Limb (tissue), 2 donors: Measurements from ENCODE around the gene NBDY.
A peak's percentile ranks its signal among the peaks of the same experiment; 100 is the strongest.
"Not testable (repeated sequence)": the region's sequence is repeated elsewhere in the genome, so short reads cannot be mapped to it uniquely, and the experiment has no call there.

Source experiments
- DNase-seq, 2 donors: peaks; one replicate each; pipeline ENCODE4 v3.0.0-alpha.2; 2016; ENCODE audit errors: extremely low spot score in 2 of 2

NBDY gene

GRCh38 chrX:56729152-56729850 is at the start of gene NBDY:
TSS of gene NBDY (plus strand) at chrX:56729243. CDS start at chrX:56729354, 111 bp downstream.
- DNase-seq = peak; percentile 49 to 66

GRCh38 chrX:56704530-56704929 is 24.5 kb upstream of the NBDY start:
- not testable (repeated sequence) for DNase-seq

- peak in 1 of 2 donors; percentile 62 for DNase-seq
These were observed 2.4 kb upstream of the NBDY start for GRCh38 chrX:56726605-56727004.

DNA sequence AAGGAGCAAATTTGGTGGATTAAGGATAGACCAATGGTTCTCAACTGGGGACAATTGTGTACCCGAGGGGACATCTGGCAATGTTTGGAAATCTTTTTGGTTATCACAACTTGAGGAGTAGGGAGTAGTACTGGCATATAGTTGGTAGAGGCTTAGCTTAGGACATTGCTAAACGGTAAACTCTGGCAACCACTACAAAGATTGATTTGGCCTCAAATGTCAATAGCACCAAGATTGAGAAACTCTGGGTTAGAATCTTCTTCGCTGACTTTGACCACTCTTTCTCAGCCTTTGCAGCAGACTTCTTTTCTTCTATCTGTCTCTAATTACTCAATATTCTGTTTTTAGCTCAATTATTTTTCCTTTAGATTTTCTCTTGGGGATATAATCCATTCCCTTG is 1.5 kb upstream of the NBDY start:
- no peak for DNase-seq

- DNase-seq = peak in 1 of 2 donors; percentile 5
These were observed 722 bp upstream of the NBDY start for GRCh38 chrX:56728321-56728720.

DNA sequence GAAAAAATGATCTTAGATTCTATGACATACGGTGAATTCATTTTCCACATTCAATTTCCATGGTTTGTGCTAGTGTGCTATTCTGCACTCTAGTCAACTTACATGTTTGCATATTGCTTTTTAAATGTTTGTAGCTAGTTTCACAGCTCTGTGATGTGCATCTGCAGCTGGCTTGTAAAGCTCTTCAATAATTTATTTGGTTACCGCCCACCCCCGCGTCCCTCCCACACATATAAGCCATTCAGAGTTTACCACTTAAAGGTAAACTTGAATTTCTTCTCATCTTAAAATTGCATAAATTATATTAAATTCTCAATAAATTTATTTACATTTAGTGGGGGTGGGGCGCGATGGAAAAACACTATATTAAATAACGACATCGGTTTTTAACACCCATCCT is 291 bp upstream of the NBDY start:
- DNase-seq = peak; percentile 20 to 33

- DNase-seq = peak; percentile 19 to 42
These were observed 4.5 kb downstream of the NBDY start for GRCh38 chrX:56733459-56734046.

DNA sequence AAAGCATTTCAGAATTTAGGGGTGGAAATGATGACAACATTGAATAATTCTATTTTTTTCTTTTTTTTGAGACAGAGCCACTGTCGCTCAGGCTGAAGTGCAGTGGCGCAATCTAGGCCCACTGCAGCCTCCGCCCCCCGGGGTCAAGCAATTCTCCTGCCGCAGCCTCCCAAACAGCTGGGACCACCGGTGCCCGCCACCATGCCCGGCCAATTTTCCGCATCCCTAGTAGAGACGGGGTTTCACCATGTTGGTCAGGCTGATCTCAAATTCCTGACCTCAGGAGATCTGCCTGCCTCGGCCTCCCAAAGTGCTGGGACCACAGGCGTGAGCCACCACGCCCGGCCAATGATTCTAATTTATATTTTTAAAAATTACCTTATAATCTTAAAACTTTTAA is 7.2 kb downstream of the NBDY start:
- no peak for DNase-seq

DNA sequence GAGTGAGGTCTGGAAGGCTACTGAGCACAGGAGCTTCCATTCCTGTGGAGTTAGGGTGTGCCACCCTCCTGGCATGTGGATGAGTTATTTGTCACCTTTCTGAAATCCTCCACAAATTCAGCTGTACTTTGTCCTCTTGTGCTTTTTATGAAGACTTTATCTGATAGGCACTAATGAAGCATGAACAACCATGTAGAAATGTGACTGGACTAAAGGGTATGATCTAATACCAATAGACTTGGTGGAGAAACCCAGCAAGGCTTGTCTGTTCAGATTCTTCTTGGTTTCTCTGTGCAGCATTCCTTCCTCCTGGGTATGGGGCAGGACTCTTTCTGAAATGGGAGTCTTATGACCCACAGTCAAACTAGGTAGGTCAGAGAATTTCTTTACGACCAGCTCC is 9.6 kb downstream of the NBDY start:
- DNase-seq = no peak

- DNase-seq = no peak
These were observed 16.0 kb downstream of the NBDY start for GRCh38 chrX:56744996-56745395.

GRCh38 chrX:56746996-56747395 is 18.0 kb downstream of the NBDY start:
- DNase-seq = no peak

DNA sequence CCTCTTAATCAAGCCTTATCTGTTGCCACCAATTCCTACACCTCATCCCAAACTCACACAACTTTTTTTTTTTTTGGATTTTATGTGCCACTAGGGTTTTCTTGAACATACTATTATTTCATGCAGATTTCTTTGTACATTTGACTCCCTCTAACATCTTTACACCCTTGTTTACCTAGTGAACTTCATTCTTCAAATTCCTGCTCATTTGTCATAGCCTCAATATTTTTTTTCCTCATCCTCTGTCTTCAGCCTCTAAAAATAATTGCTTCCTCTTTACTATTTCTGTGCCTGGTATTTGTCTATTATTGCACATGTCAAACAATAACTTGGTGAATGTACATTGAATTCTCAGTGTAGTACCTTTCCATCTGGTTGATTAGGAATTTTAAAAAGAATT is 22.0 kb downstream of the NBDY start:
- DNase-seq = no peak

- no peak for DNase-seq
These were observed 28.3 kb downstream of the NBDY start for GRCh38 chrX:56757327-56757726.

DNA sequence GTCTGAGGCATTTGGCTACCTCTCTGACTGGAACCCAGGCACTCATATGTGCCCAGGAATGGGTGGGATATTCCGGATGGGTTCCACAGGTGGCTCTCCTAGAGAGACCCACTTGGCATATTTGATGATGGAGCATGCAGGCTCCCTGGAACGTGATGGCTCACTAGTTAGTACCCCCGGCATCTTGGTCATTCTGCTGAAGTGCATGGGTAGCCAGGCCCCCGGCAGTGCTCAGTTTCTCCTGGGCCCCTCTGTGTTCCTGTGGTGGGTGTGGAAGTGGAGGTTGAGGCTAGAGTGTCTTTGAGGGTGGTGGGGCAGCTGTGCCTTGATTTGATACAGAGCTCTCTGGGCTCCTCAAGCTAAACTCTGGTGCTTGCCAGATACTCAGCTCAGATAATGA is 29.4 kb downstream of the NBDY start:
- no peak for DNase-seq

- DNase-seq = no peak
These were observed 30.8 kb downstream of the NBDY start for GRCh38 chrX:56759736-56760409.

GRCh38 chrX:56760410-56761124 is 31.5 kb downstream of the NBDY start:
- DNase-seq = not testable (repeated sequence)

DNA sequence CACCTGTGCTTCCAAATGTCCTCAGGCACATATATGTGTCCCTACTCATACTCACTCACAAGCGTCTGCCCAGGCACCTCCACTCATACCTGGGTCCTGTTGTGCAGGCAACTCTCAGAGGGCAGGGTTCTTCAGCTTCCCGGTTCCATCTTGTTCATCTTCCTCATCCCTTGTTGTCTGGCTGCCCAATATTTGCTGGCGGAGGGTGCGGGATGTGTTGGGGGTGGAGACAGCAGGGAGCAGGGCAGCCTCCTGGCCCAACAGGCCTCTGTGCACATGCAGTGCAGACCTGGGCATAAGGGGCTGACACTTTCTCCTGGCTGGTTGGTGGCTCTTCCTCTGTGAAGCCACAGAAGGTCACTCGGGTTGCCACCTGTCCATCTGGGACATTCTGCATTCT is 32.1 kb downstream of the NBDY start:
- DNase-seq = no peak

DNA sequence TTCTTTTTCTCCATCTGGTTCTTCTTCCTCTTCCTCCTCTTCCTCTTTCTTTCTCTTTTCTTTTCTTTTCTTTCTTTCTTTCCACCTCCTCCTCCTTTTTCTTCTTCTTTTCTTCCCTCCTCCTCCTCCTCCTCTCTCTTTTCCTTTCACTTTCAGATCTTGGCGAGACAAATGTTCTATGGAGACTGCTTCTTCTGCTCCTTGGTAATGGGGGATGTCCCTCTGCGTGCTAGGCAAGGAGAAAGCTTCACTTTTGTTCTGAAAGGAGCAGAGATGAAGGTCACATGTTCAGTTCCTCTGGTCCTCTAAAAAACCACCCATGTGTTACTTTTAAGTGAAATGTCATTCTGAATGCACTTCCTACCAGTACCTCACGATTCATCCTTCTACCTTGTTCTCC is 33.2 kb downstream of the NBDY start:
- no peak for DNase-seq

- no peak for DNase-seq
These were observed 33.9 kb downstream of the NBDY start for GRCh38 chrX:56762707-56763555.

- DNase-seq = no peak
These were observed 34.6 kb downstream of the NBDY start for GRCh38 chrX:56763556-56764152.
